GM13977 (cell line): ENCODE results near the gene IL1RAPL1.
A peak's percentile ranks its signal among the peaks of the same experiment; 100 is the strongest.

ENCODE experiments used
- DNase-seq: peaks from one replicate; pipeline ENCODE4 v3.0.0; 2012; ENCODE audit warnings: low spot score
- CTCF ChIP-seq: IDR thresholded peaks from 2 replicates; pipeline ENCODE4 v1.5.1; 2012; ENCODE audit warnings: mild to moderate bottlenecking, control low read depth; ENCODE audit not compliant: insufficient read depth; ENCODE audit errors: extremely low read depth, missing control alignments
- in situ Hi-C: fragments of 300-500 bp; cut with MboI; formaldehyde crosslinking; loops from one replicate; pipeline ENCODE4 v1.12.0; 2022; ENCODE audit warnings: low sequenced_read_pairs, low pct_unique_long_range_greater_than_20kb, mixed read lengths, inconsistent platforms; ENCODE audit not compliant: unreplicated experiment

IL1RAPL1 gene

GRCh38 chrX:29461039-29461438, 873.8 kb downstream of the IL1RAPL1 start:
- in situ Hi-C loops: no loop called here
- DNase-seq: no peak
- no peak for TF ChIP-seq CTCF

DNA sequence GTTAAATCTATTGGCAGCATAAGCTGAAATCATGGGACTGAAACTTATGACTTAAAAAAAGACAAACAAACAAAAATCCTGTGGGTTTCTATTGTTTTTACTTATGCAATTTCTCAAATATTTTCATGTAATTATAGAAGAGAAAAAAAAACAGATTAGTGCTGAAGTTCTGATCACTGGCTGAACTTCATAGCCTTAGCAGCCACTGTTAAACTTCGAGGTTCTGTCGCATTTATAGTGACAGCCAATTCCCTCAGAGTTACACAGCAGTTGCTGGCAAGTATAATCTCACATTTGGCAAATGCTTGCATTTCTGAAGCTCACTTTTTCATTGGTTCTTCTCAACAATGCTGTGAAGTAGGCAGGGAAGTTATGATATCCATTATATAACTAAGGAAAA, 879.2 kb downstream of the IL1RAPL1 start:
- DNase-seq: no peak
- no peak for TF ChIP-seq CTCF
- in situ Hi-C loops: no loop called here

- in situ Hi-C loops: no loop called here
- no peak for DNase-seq
- no peak for TF ChIP-seq CTCF
Measured at GRCh38 chrX:29468911-29469494, 881.8 kb downstream of the IL1RAPL1 start.

GRCh38 chrX:29470030-29470429, 882.8 kb downstream of the IL1RAPL1 start:
- in situ Hi-C loops: no loop called here
- TF ChIP-seq CTCF: no peak
- DNase-seq: no peak

- no peak for TF ChIP-seq CTCF
- in situ Hi-C loops: no loop called here
- no peak for DNase-seq
Measured at GRCh38 chrX:29471829-29472228, 884.6 kb downstream of the IL1RAPL1 start.

- no peak for TF ChIP-seq CTCF
- peak; percentile 14 for DNase-seq
- in situ Hi-C loops: no loop called here
Measured at GRCh38 chrX:29477878-29478277, 890.6 kb downstream of the IL1RAPL1 start.
